HepG2 (cell line): ENCODE data around the gene FAM174C. TPM values are rescaled to one million over a fixed set of nuclear protein-coding genes. Genes with fewer than 3 reads are reported as not detected.
A peak's percentile ranks its signal among the peaks of the same experiment; 100 is the strongest.

Source experiments
- CBX1 ChIP-seq: IDR thresholded peaks from one replicate; pipeline ENCODE4 v1.6.1; 2016; ENCODE audit warnings: antibody characterized with exemption, low read depth
- CSRNP2 ChIP-seq: sonication (generic); formaldehyde crosslinking; conservative IDR thresholded peaks from 2 replicates; pipeline ENCODE4 v1.8.0; 2022; ENCODE audit warnings: low read depth, missing genetic modification reagents
- ELF3 ChIP-seq: IDR thresholded peaks from 2 replicates; pipeline ENCODE4 v1.6.1; 2016; ENCODE audit warnings: missing genetic modification reagents, missing compliant biosample characterization
- FOSL2 ChIP-seq: sonication (generic); formaldehyde crosslinking; IDR thresholded peaks from 2 replicates; pipeline ENCODE4 v1.4.0; 2020; ENCODE audit warnings: missing genetic modification reagents
- GPBP1L1 ChIP-seq: sonication (generic); formaldehyde crosslinking; IDR thresholded peaks from 2 replicates; pipeline ENCODE4 v1.5.0; 2020; ENCODE audit warnings: mild to moderate bottlenecking, missing genetic modification reagents
- KDM4B ChIP-seq: sonication (generic); formaldehyde crosslinking; IDR thresholded peaks from 2 replicates; pipeline ENCODE4 v1.4.0; 2020; ENCODE audit warnings: missing genetic modification reagents
- MAFF ChIP-seq: IDR thresholded peaks from 2 replicates; pipeline ENCODE4 v1.6.1; 2011; ENCODE audit warnings: low read depth, low read length, improper control_type of control experiment
- MLX ChIP-seq: IDR thresholded peaks from 2 replicates; pipeline ENCODE4 v1.6.1; 2016
- PHF21A ChIP-seq: sonication (generic); formaldehyde crosslinking; IDR thresholded peaks from 2 replicates; pipeline ENCODE4 v1.5.0; 2020; ENCODE audit warnings: mild to moderate bottlenecking, missing genetic modification reagents
- POLR2AphosphoS2 ChIP-seq: IDR thresholded peaks from 2 replicates; pipeline ENCODE4 v1.6.1; 2011; ENCODE audit warnings: low read depth, low read length, improper control_type of control experiment
- REST ChIP-seq, 2 experiments: IDR thresholded peaks; 2 replicates each; pipeline ENCODE4 v1.6.1; 2011 to 2012; ENCODE audit warnings: low read length in 2 of 2, borderline replicate concordance in 1 of 2, low read depth in 1 of 2, mild to moderate bottlenecking in 1 of 2, moderate library complexity in 1 of 2
- SRSF1 ChIP-seq: fragments of 200-400 bp; formaldehyde crosslinking; optimal IDR thresholded peaks from 2 replicates; pipeline ENCODE3; 2017; ENCODE audit warnings: mild to moderate bottlenecking, low read depth, low read length, moderate library complexity
- STAG1 ChIP-seq: sonication (generic); formaldehyde crosslinking; IDR thresholded peaks from 2 replicates; pipeline ENCODE4 v1.4.0; 2020; ENCODE audit warnings: missing genetic modification reagents
- TFAP4 ChIP-seq: sonication (generic); IDR thresholded peaks from 2 replicates; pipeline ENCODE4 v1.6.1; 2016; ENCODE audit warnings: low read depth, borderline replicate concordance
- TFDP2 ChIP-seq: sonication (generic); formaldehyde crosslinking; IDR thresholded peaks from 2 replicates; pipeline ENCODE4 v1.4.0; 2020; ENCODE audit warnings: missing genetic modification reagents
- THAP8 ChIP-seq: sonication (generic); formaldehyde crosslinking; IDR thresholded peaks from 2 replicates; pipeline ENCODE4 v1.5.1; 2020; ENCODE audit warnings: missing genetic modification reagents, mild to moderate bottlenecking, borderline replicate concordance
- ZNF329 ChIP-seq: sonication (generic); formaldehyde crosslinking; IDR thresholded peaks from 2 replicates; pipeline ENCODE4 v1.9.0; 2021; ENCODE audit warnings: low read depth, mild to moderate bottlenecking, missing genetic modification reagents
- ZNF468 ChIP-seq: sonication (generic); formaldehyde crosslinking; IDR thresholded peaks from 2 replicates; pipeline ENCODE4 v1.8.0; 2022; ENCODE audit warnings: mild to moderate bottlenecking, moderate library complexity, missing genetic modification reagents
- polyA plus RNA-seq, 8 experiments: library from polyadenylated mRNA; depleted of rRNA in 3 of 8; stranded (reverse) in 7 of 8; unstranded in 1 of 8; fragments of >200 nt; fragmentation: Illumina TruSeq in 4 of 8; extraction: Trizol in 4 of 8; gene quantifications; 2 replicates each; pipeline versions ENCODE4 v1.2.1 to v1.2.3, GENCODE V29; 2011 to 2016; ENCODE audit warnings: low read depth in 4 of 8, missing spikeins in 1 of 8, mixed read lengths in 1 of 8; ENCODE audit not compliant: insufficient read depth in 1 of 8
- total RNA-seq, 5 experiments: library from RNA; depleted of rRNA; stranded (reverse); fragments of >200 nt; fragmentation: Illumina TruSeq; extraction: Trizol; gene quantifications; 2 replicates each; pipeline ENCODE4 v1.2.3, GENCODE V29; 2016; ENCODE audit warnings: low read depth in 1 of 5

The FAM174C gene
- total and polyA plus RNA-seq, 2 of the 13 experiments (the other 11 are each of a cell fraction or from before 2014, with no cell fraction given): 19.5 to 31.3 TPM

GRCh38 chr19:1252221-1252820 is 23.0 kb upstream of the FAM174C start (continued):
- TF ChIP-seq STAG1 (CRISPR knock-in tag) (no peak), CBX1 (no peak), REST (IDR thresholded peaks at IDR 0.05; ENCODE audit: borderline replicate concordance in 1 of 2, low read depth in 1 of 2, low read length in 2 of 2) (no peak), GPBP1L1 (CRISPR knock-in tag) (no peak), SRSF1 (peak; percentile 48), TFDP2 (CRISPR knock-in tag) (no peak), CSRNP2 (CRISPR knock-in tag) (no peak), KDM4B (CRISPR knock-in tag) (no peak), PHF21A (CRISPR knock-in tag) (peak; percentile 82), ELF3 (CRISPR knock-in tag) (peak; percentile 65), MLX (CRISPR knock-in tag) (no peak; the same call in 1 of the 2 replicates), POLR2AphosphoS2 (no peak), TFAP4 (no peak), MAFF (no peak), FOSL2 (CRISPR knock-in tag) (peak; percentile 75), THAP8 (CRISPR knock-in tag) (no peak), ZNF329 (no peak), ZNF468 (CRISPR knock-in tag) (no peak)
